Endothelial cell (in vitro differentiated cells): ENCODE data around the gene URB2. TPM values are rescaled to one million over a fixed set of nuclear protein-coding genes. Genes with fewer than 3 reads are reported as not detected.

Experiments
- DNase-seq: peaks from one replicate; pipeline ENCODE4 v3.0.0; 2021; ENCODE audit warnings: low spot score
- H3K27ac Mint-ChIP-seq: one replicate; pipeline ENCODE4 v1.8.0; 2021; ENCODE audit warnings: mixed read lengths, inconsistent platforms; ENCODE audit not compliant: unreplicated experiment
- H3K27me3 Mint-ChIP-seq: one replicate; pipeline ENCODE4 v1.8.0; 2021; ENCODE audit warnings: mild to moderate bottlenecking, moderate library complexity, mixed read lengths, inconsistent platforms; ENCODE audit not compliant: unreplicated experiment
- H3K36me3 Mint-ChIP-seq: one replicate; pipeline ENCODE4 v1.8.0; 2021; ENCODE audit warnings: mild to moderate bottlenecking, low read depth, mixed read lengths, inconsistent platforms; ENCODE audit not compliant: unreplicated experiment
- H3K4me1 Mint-ChIP-seq: one replicate; pipeline ENCODE4 v1.8.0; 2021; ENCODE audit warnings: mild to moderate bottlenecking, mixed read lengths, inconsistent platforms; ENCODE audit not compliant: unreplicated experiment
- H3K4me3 Mint-ChIP-seq: one replicate; pipeline ENCODE4 v1.8.0; 2021; ENCODE audit warnings: mild to moderate bottlenecking, mixed read lengths, inconsistent platforms; ENCODE audit not compliant: unreplicated experiment
- H3K9me3 Mint-ChIP-seq: one replicate; pipeline ENCODE4 v1.8.0; 2021; ENCODE audit warnings: mixed read lengths, inconsistent platforms; ENCODE audit not compliant: unreplicated experiment
- CTCF ChIP-seq: fragments of 200-600 bp; sonication (generic); IDR thresholded peaks from one replicate; pipeline ENCODE4 v1.5.0; 2021; ENCODE audit warnings: antibody characterized with exemption; ENCODE audit not compliant: unreplicated experiment
- total RNA-seq: library from RNA; stranded (reverse); fragmentation: NEBNext Ultra II Directional; extraction: Animal tissue kit (Norgen Biotek cat#: 25700); gene quantifications from one replicate; pipeline ENCODE4 v1.2.1, GENCODE V29; 2021; ENCODE audit not compliant: unreplicated experiment

Gene URB2
- total RNA-seq, 1 donor from 2014 or later, result 10.6 TPM

- Mint-ChIP-seq H3K27ac (no peak overlapping the region), H3K4me3 (no peak overlapping the region), H3K4me1 (no peaks in the 10 kb centered on the region), H3K27me3 (no peaks in the 10 kb centered on the region), H3K9me3 (no peaks in the 10 kb centered on the region), H3K36me3 (no peaks in the 10 kb centered on the region)
- no peak for DNase-seq
- no peak for TF ChIP-seq CTCF
Measured at GRCh38 chr1:229665912-229666558, 40.0 kb downstream of the URB2 start.

- Mint-ChIP-seq H3K4me1 (no peaks in the 10 kb centered on the region), H3K36me3 (no peaks in the 10 kb centered on the region), H3K4me3 (no peak overlapping the region), H3K27ac (no peak overlapping the region), H3K27me3 (no peaks in the 10 kb centered on the region), H3K9me3 (no peaks in the 10 kb centered on the region)
- no peak for DNase-seq
- TF ChIP-seq CTCF, result no peak
Measured at GRCh38 chr1:229666585-229666984, 40.5 kb downstream of the URB2 start.

GRCh38 chr1:229669333-229669732 is 43.3 kb downstream of the URB2 start:
- Mint-ChIP-seq H3K9me3 (no peaks in the 10 kb centered on the region), H3K27ac (no peak overlapping the region), H3K27me3 (no peaks in the 10 kb centered on the region), H3K4me1 (no peaks in the 10 kb centered on the region), H3K4me3 (no peak overlapping the region), H3K36me3 (no peaks in the 10 kb centered on the region)
- no peak for TF ChIP-seq CTCF
- no peak for DNase-seq

GRCh38 chr1:229671310-229671709 is 45.3 kb downstream of the URB2 start:
- H3K27me3 Mint-ChIP-seq, result no peaks in the 10 kb centered on the region
- no peaks in the 10 kb centered on the region for H3K9me3 Mint-ChIP-seq
- no peak for DNase-seq
- no peak overlapping the region for H3K27ac Mint-ChIP-seq
- no peak for TF ChIP-seq CTCF
- no peaks in the 10 kb centered on the region for H3K36me3 Mint-ChIP-seq
- H3K4me1 Mint-ChIP-seq, result no peaks in the 10 kb centered on the region
- H3K4me3 Mint-ChIP-seq, result no peak overlapping the region

GRCh38 chr1:229672246-229672645 is 46.2 kb downstream of the URB2 start:
- Mint-ChIP-seq H3K36me3 (no peaks in the 10 kb centered on the region), H3K4me3 (no peak overlapping the region), H3K27ac (no peak overlapping the region), H3K9me3 (no peaks in the 10 kb centered on the region), H3K27me3 (no peaks in the 10 kb centered on the region), H3K4me1 (no peaks in the 10 kb centered on the region)
- TF ChIP-seq CTCF, result no peak
- no peak for DNase-seq
